HL-60/S4 treated with retinoic acid at 250 ng/mL for 4 days and 3 days (cell line): ENCODE measurements around the gene XPO5.

ENCODE experiments used
- in situ Hi-C: fragments of 300-500 bp; cut with MboI; formaldehyde crosslinking; loops from 2 replicates; pipeline ENCODE4 v1.7.0; 2022; ENCODE audit warnings: low sequenced_read_pairs

Gene XPO5

GRCh38 chr6:43477235-43478007 is 98.4 kb downstream of the XPO5 start, which contains the start of gene TJAP1:
TJAP1 (plus strand) TSS chr6:43477570; CDS start chr6:43499002, 21,432 bp downstream.
- in situ Hi-C loops: loop anchor here (25.0 kb wide), 1 partner anchor 215 kb away; no protein-coding TSS in a partner anchor

- in situ Hi-C loops: loop anchor here (25.0 kb wide), 1 partner anchor 214 kb away; no protein-coding TSS in a partner anchor
Observed at GRCh38 chr6:43476746-43477145, 99.1 kb downstream of the XPO5 start.

GRCh38 chr6:43475516-43475915 is 100.3 kb downstream of the XPO5 start:
- in situ Hi-C loops: loop anchor here (25.0 kb wide), 1 partner anchor 213 kb away; no protein-coding TSS in a partner anchor

- in situ Hi-C loops: no loop called here
Observed at GRCh38 chr6:43472515-43472914, 103.3 kb downstream of the XPO5 start.
